Measurements from ENCODE around the gene EPAS1. TPM values are rescaled to one million over a fixed set of nuclear protein-coding genes. Genes with fewer than 3 reads are reported as not detected.

The EPAS1 gene
- total and polyA plus RNA-seq, 2 of the 8 experiments (the other 6 are each of a cell fraction or from before 2014, with no cell fraction given), result 2.0 to 4.9 TPM

DNA sequence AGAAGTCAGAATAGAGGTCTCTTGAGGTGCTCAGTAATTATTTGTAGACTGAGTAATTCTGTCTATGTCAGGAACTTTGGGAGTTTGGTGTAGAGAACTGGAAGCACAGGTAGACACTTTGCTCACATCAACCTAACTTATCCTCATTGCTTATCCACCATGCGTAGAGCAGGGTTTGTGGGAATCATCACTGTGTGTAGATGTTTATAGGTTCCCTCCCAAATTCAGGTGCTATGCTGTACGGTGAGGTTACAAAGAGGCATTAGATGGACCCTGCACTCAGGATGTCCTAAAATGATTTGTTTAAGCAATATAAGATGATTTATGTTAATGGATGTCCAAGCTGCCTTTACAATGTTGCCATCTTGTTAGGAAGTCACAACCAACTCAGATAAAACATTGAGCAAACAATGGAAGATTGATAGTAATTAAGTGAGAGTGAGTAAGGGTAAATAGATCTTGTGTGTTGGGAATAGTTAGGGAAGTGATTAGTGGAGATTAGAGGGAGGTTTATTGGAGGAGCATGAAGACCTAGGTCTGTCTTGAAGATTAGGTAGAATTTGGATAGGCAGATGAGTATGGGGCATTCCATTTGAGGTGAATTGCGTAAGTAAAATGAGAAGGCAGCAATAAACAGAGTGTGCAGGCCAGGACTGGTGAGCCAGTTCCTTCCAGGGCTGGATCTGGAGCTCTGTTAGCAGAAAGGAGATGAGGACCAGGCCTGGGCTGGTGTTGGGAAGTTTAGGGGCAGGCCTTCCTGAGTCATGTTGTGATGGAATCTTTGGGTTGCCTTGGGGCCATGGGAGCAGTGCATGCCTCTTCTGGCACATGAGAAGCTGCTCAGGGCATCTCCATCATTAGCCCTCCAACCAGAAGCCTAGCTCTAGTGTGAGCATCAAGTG lies 12.1 kb downstream of the EPAS1 start:
- H3K36me3 ChIP-seq (ENCODE audit: control insufficient read depth in 2 of 4, insufficient read depth in 4 of 4, low read length in 3 of 4), result peaks cover 0 to 2% (median 0%) of the 10 kb centered on the region in 4 experiments; a peak in 1 of 8 replicates
- no peak overlapping the region for H2AFZ ChIP-seq (ENCODE audit: low read length)
- H3K9me3 ChIP-seq (ENCODE audit: insufficient read depth in 2 of 2, low read depth in 1 of 2, low read length in 1 of 2), result no peaks in the 10 kb centered on the region
- WGBS, 2 experiments (ENCODE audit: extremely low coverage in 1 of 2, insufficient coverage in 1 of 2, insufficient read length in 1 of 2, insufficient replicate concordance in 2 of 2, low coverage in 1 of 2, low lambda C conversion rate in 2 of 2, missing lambda C conversion rate in 1 of 2), result 96% methylated on average over 3 of the region's 3 CpGs; no CpG with 5 or more reads in 1 of the 2 experiments
- no peak overlapping the region for H2BK12ac ChIP-seq (ENCODE audit: low read depth, low read length)
- no peak overlapping the region for H4K91ac ChIP-seq (replicated peaks; ENCODE audit: insufficient read length, low read length)
- no peak overlapping the region for H2BK15ac ChIP-seq (ENCODE audit: low read length)
- no peaks in the 10 kb centered on the region for H3K79me1 ChIP-seq (ENCODE audit: low read depth, low read length)
- H3K4me2 ChIP-seq (ENCODE audit: insufficient read depth in 1 of 2, low read depth in 2 of 2, low read length in 2 of 2), result no peak overlapping the region
- H3K27me3 ChIP-seq (replicated peaks in 1 of 4; ENCODE audit: control insufficient read depth in 3 of 4, extremely low read depth in 1 of 4, insufficient read depth in 3 of 4, low read length in 3 of 4), result no peaks in the 10 kb centered on the region
- H4K8ac ChIP-seq (ENCODE audit: extremely low read depth, insufficient read depth, low read length), result no peak overlapping the region
- H2BK5ac ChIP-seq (ENCODE audit: low read depth, low read length), result no peak overlapping the region
- POLR2A ChIA-PET (ENCODE audit: partially characterized antibody), result no interaction called here
- no peak for DNase-seq (ENCODE audit: low read depth in 1 of 2, low spot score in 2 of 2)
- H3K18ac ChIP-seq (ENCODE audit: extremely low read depth, low read length), result no peak overlapping the region
- H3K56ac ChIP-seq (replicated peaks; ENCODE audit: insufficient read length, low read depth, low read length), result no peak overlapping the region
- no peaks in the 10 kb centered on the region for H4K20me1 ChIP-seq (replicated peaks in 1 of 2; ENCODE audit: control insufficient read depth in 1 of 2, insufficient read depth in 2 of 2, low read length in 2 of 2)
- no peak overlapping the region for H4K5ac ChIP-seq (ENCODE audit: insufficient read length, low read depth, low read length)
- H3K9ac ChIP-seq (replicated peaks in 1 of 4; ENCODE audit: extremely low read depth in 1 of 4, low read depth in 3 of 4, low read length in 3 of 4), result no peak overlapping the region
- no peaks in the 10 kb centered on the region for H3K23me2 ChIP-seq (ENCODE audit: low read depth, low read length)
- no peak overlapping the region for H3K27ac ChIP-seq (ENCODE audit: low read depth, low read length)
- H3K4ac ChIP-seq (replicated peaks; ENCODE audit: insufficient read length, low read depth, low read length), result no peak overlapping the region
- H2BK20ac ChIP-seq (ENCODE audit: low read length), result no peak overlapping the region
- no peak for FAIRE-seq
- no peak overlapping the region for H3K14ac ChIP-seq (ENCODE audit: insufficient read length)
- no peaks in the 10 kb centered on the region for H3K79me2 ChIP-seq (ENCODE audit: control insufficient read depth in 1 of 2, insufficient read depth in 2 of 2, low read length in 2 of 2)
- no peak overlapping the region for H2BK120ac ChIP-seq (replicated peaks; ENCODE audit: low read depth, low read length)
- no peak overlapping the region for H3K4me3 ChIP-seq (ENCODE audit: extremely low read depth in 1 of 4, insufficient read depth in 2 of 4, low read depth in 3 of 4, low read length in 4 of 4)
- H3K4me1 ChIP-seq (replicated peaks in 1 of 4; ENCODE audit: control insufficient read depth in 3 of 4, insufficient read depth in 4 of 4, low read length in 3 of 4), result peaks cover 0 to 5% (median 0%) of the 10 kb centered on the region in 4 experiments; a peak in 2 of 7 replicates
- H3K23ac ChIP-seq (ENCODE audit: insufficient read length), result no peak overlapping the region
- no peak overlapping the region for H2AK5ac ChIP-seq (ENCODE audit: low read depth, low read length)
- CTCF ChIA-PET (ENCODE audit: partially characterized antibody), result interaction anchor here (0.9 to 2.7 kb wide), 5 partner anchors 15 to 80 kb away, joined by 3 to 15 read pairs (median 5); no protein-coding TSS in a partner anchor
- TF ChIP-seq BRCA1 (IDR thresholded peaks at IDR 0.05; ENCODE audit: low read depth, low read length) (no peak), BCL11A (IDR thresholded peaks at IDR 0.05; ENCODE audit: low read depth in 2 of 2, low read length in 2 of 2) (no peak), SUZ12 (IDR thresholded peaks at IDR 0.05; ENCODE audit: low read length) (no peak), EGR1 (IDR thresholded peaks at IDR 0.05; ENCODE audit: borderline replicate concordance, low read depth, low read length) (no peak), BACH1 (IDR thresholded peaks at IDR 0.05; ENCODE audit: low read length) (no peak), RXRA (IDR thresholded peaks at IDR 0.05; ENCODE audit: insufficient read depth, low read depth, low read length) (no peak), KDM4A (IDR thresholded peaks at IDR 0.05; ENCODE audit: low read depth, low read length, severe bottlenecking) (no peak)
- TF ChIP-seq, protein P1, sequence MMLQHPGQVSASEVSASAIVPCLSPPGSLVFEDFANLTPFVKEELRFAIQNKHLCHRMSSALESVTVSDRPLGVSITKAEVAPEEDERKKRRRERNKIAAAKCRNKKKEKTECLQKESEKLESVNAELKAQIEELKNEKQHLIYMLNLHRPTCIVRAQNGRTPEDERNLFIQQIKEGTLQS (IDR thresholded peaks at IDR 0.05; ENCODE audit: insufficient read depth, low read depth, low read length), result no peak
- TF ChIP-seq, protein P2, sequence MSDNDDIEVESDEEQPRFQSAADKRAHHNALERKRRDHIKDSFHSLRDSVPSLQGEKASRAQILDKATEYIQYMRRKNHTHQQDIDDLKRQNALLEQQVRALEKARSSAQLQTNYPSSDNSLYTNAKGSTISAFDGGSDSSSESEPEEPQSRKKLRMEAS (IDR thresholded peaks at IDR 0.05), result no peak
- TF ChIP-seq, protein P3, sequence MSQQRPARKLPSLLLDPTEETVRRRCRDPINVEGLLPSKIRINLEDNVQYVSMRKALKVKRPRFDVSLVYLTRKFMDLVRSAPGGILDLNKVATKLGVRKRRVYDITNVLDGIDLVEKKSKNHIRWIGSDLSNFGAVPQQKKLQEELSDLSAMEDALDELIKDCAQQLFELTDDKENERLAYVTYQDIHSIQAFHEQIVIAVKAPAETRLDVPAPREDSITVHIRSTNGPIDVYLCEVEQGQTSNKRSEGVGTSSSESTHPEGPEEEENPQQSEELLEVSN (IDR thresholded peaks at IDR 0.05), result no peak
